Mesendoderm (in vitro differentiated cells): ENCODE data around the gene ACOXL.

Experiments used
- DNase-seq: peaks from one replicate; pipeline ENCODE4 v3.0.0; 2013
- H2AK5ac ChIP-seq: 2 replicates; pipeline ENCODE4 v1.6.1; 2013; ENCODE audit warnings: low read length, inconsistent platforms
- H2BK120ac ChIP-seq: 2 replicates; pipeline ENCODE4 v1.6.1; 2013; ENCODE audit warnings: low read depth, mild to moderate bottlenecking, low read length, moderate library complexity, mixed read lengths
- H2BK15ac ChIP-seq: replicated peaks from 2 replicates; pipeline ENCODE4 v1.6.1; 2013; ENCODE audit warnings: low read depth, mild to moderate bottlenecking, moderate library complexity
- H2BK5ac ChIP-seq: 2 replicates; pipeline ENCODE4 v1.6.1; 2013; ENCODE audit warnings: low read length, inconsistent platforms
- H3K18ac ChIP-seq: 2 replicates; pipeline ENCODE4 v1.6.1; 2013; ENCODE audit warnings: mild to moderate bottlenecking, low read length, mixed read lengths
- H3K23ac ChIP-seq: one replicate; pipeline ENCODE4 v1.6.1; 2013; ENCODE audit warnings: low read length
- H3K27ac ChIP-seq: 2 replicates; pipeline ENCODE4 v1.5.1; 2013; ENCODE audit warnings: low read depth, mild to moderate bottlenecking, inconsistent platforms, low read length, moderate library complexity
- H3K27me3 ChIP-seq: 2 replicates; pipeline ENCODE4 v1.6.1; 2013; ENCODE audit warnings: low read length, control low read depth, mild to moderate bottlenecking, inconsistent platforms; ENCODE audit not compliant: insufficient read depth, poor library complexity
- H3K36me3 ChIP-seq: 2 replicates; pipeline ENCODE4 v1.6.1; 2013; ENCODE audit warnings: low read length, inconsistent platforms; ENCODE audit not compliant: control insufficient read depth, insufficient read depth
- H3K4ac ChIP-seq: one replicate; pipeline ENCODE4 v1.6.1; 2013; ENCODE audit warnings: low read depth, mild to moderate bottlenecking, low read length, moderate library complexity
- H3K4me1 ChIP-seq: 2 replicates; pipeline ENCODE4 v1.6.1; 2013; ENCODE audit warnings: low read depth, low read length, inconsistent platforms; ENCODE audit not compliant: control insufficient read depth
- H3K4me2 ChIP-seq: 2 replicates; pipeline ENCODE4 v1.6.1; 2013; ENCODE audit warnings: low read length
- H3K4me3 ChIP-seq: 2 replicates; pipeline ENCODE4 v1.5.1; 2013; ENCODE audit warnings: mild to moderate bottlenecking, low read length
- H3K56ac ChIP-seq: one replicate; pipeline ENCODE4 v1.6.1; 2013; ENCODE audit warnings: low read length
- H3K79me1 ChIP-seq: 2 replicates; pipeline ENCODE4 v1.6.1; 2013; ENCODE audit warnings: low read length, inconsistent platforms
- H3K79me2 ChIP-seq: 2 replicates; pipeline ENCODE4 v1.6.1; 2013; ENCODE audit warnings: mild to moderate bottlenecking, low read length; ENCODE audit not compliant: control insufficient read depth, insufficient read depth
- H3K9ac ChIP-seq: 2 replicates; pipeline ENCODE4 v1.6.1; 2013; ENCODE audit warnings: low read length, inconsistent platforms
- H4K5ac ChIP-seq: one replicate; pipeline ENCODE4 v1.6.1; 2013; ENCODE audit warnings: low read length
- H4K8ac ChIP-seq: one replicate; pipeline ENCODE4 v1.6.1; 2013; ENCODE audit warnings: low read depth, mild to moderate bottlenecking, control low read depth, low read length, moderate library complexity
- WGBS: extraction: QIAGEN DNeasy Blood & Tissue Kit; methylation state at CpG from one replicate; pipeline ENCODE4 v1.1.7; 2013; ENCODE audit warnings: low lambda C conversion rate, missing lambda C conversion rate; ENCODE audit not compliant: insufficient coverage; ENCODE audit errors: extremely low coverage; 5-methylcytosine and 5-hydroxymethylcytosine counted together

Gene ACOXL

GRCh38 chr2:110708455-110708854 is 23.9 kb upstream of the ACOXL start:
- Histone ChIP-seq H4K8ac (no peak overlapping the region), H3K18ac (no peak overlapping the region), H3K27me3 (no peaks in the 10 kb centered on the region), H3K79me2 (no peaks in the 10 kb centered on the region), H3K4ac (no peak overlapping the region), H2BK15ac (no peak overlapping the region), H2AK5ac (no peak overlapping the region), H3K36me3 (no peaks in the 10 kb centered on the region), H3K4me1 (no peaks in the 10 kb centered on the region), H2BK120ac (no peak overlapping the region), H3K4me3 (no peak overlapping the region), H2BK5ac (no peak overlapping the region), H3K56ac (no peak overlapping the region), H4K5ac (no peak overlapping the region), H3K23ac (no peak overlapping the region), H3K9ac (no peak overlapping the region), H3K4me2 (no peak overlapping the region), H3K79me1 (no peaks in the 10 kb centered on the region), H3K27ac (no peak overlapping the region)
- WGBS = no CpG with 5 or more reads among the region's 1 CpG
- no peak for DNase-seq

GRCh38 chr2:110712737-110713136 is 19.6 kb upstream of the ACOXL start:
- Histone ChIP-seq H3K4me2 (no peak overlapping the region), H3K79me1 (no peaks in the 10 kb centered on the region), H3K27ac (no peak overlapping the region), H3K4me1 (no peaks in the 10 kb centered on the region), H2BK5ac (no peak overlapping the region), H2BK15ac (no peak overlapping the region), H3K23ac (no peak overlapping the region), H3K4me3 (no peak overlapping the region), H3K56ac (no peak overlapping the region), H3K79me2 (no peaks in the 10 kb centered on the region), H3K18ac (no peak overlapping the region), H3K9ac (no peak overlapping the region), H4K8ac (no peak overlapping the region), H3K4ac (no peak overlapping the region), H4K5ac (no peak overlapping the region), H3K36me3 (no peaks in the 10 kb centered on the region), H2BK120ac (no peak overlapping the region), H3K27me3 (no peaks in the 10 kb centered on the region), H2AK5ac (no peak overlapping the region)
- no peak for DNase-seq
- WGBS = no CpG with 5 or more reads among the region's 1 CpG

GRCh38 chr2:110713513-110714362 is 18.6 kb upstream of the ACOXL start:
- Histone ChIP-seq H2BK15ac (no peak overlapping the region), H3K23ac (no peak overlapping the region), H3K36me3 (no peaks in the 10 kb centered on the region), H4K8ac (no peak overlapping the region), H3K18ac (no peak overlapping the region), H3K4me1 (no peaks in the 10 kb centered on the region), H3K9ac (no peak overlapping the region), H2AK5ac (no peak overlapping the region), H4K5ac (no peak overlapping the region), H2BK120ac (no peak overlapping the region), H3K56ac (no peak overlapping the region), H2BK5ac (no peak overlapping the region), H3K27me3 (no peaks in the 10 kb centered on the region), H3K4me3 (no peak overlapping the region), H3K27ac (no peak overlapping the region), H3K79me1 (no peaks in the 10 kb centered on the region), H3K4ac (no peak overlapping the region), H3K79me2 (no peaks in the 10 kb centered on the region), H3K4me2 (no peak overlapping the region)
- peak; percentile 48 for DNase-seq
- no CpG with 5 or more reads among the region's 6 CpGs for WGBS

GRCh38 chr2:110714452-110715224 is 17.7 kb upstream of the ACOXL start:
- H4K8ac ChIP-seq = no peak overlapping the region
- no peak overlapping the region for H4K5ac ChIP-seq
- H3K27ac ChIP-seq = no peak overlapping the region
- no peak overlapping the region for H2AK5ac ChIP-seq
- no peak overlapping the region for H3K4me2 ChIP-seq
- WGBS = no CpG with 5 or more reads among the region's 6 CpGs
- DNase-seq = no peak
- H3K9ac ChIP-seq = no peak overlapping the region
- H3K56ac ChIP-seq = no peak overlapping the region
- no peak overlapping the region for H2BK120ac ChIP-seq
- no peak overlapping the region for H2BK15ac ChIP-seq
- H3K36me3 ChIP-seq = no peaks in the 10 kb centered on the region
- no peak overlapping the region for H3K4ac ChIP-seq
- no peak overlapping the region for H3K18ac ChIP-seq
- H3K79me2 ChIP-seq = no peaks in the 10 kb centered on the region
- H3K4me3 ChIP-seq = no peak overlapping the region
- H2BK5ac ChIP-seq = no peak overlapping the region
- no peaks in the 10 kb centered on the region for H3K4me1 ChIP-seq
- H3K23ac ChIP-seq = no peak overlapping the region
- H3K27me3 ChIP-seq = no peaks in the 10 kb centered on the region
- H3K79me1 ChIP-seq = no peaks in the 10 kb centered on the region

GRCh38 chr2:110716959-110717645 is 15.3 kb upstream of the ACOXL start:
- Histone ChIP-seq H3K36me3 (no peaks in the 10 kb centered on the region), H2BK5ac (no peak overlapping the region), H2BK15ac (no peak overlapping the region), H2BK120ac (no peak overlapping the region), H3K9ac (no peak overlapping the region), H3K27ac (no peak overlapping the region), H3K23ac (no peak overlapping the region), H4K8ac (no peak overlapping the region), H3K79me2 (no peaks in the 10 kb centered on the region), H3K27me3 (no peaks in the 10 kb centered on the region), H3K18ac (no peak overlapping the region), H2AK5ac (no peak overlapping the region), H3K4me3 (no peak overlapping the region), H3K79me1 (no peaks in the 10 kb centered on the region), H3K4me1 (no peaks in the 10 kb centered on the region), H4K5ac (no peak overlapping the region), H3K4ac (no peak overlapping the region), H3K56ac (no peak overlapping the region), H3K4me2 (no peak overlapping the region)
- no peak for DNase-seq
- no CpG with 5 or more reads among the region's 3 CpGs for WGBS
